K562 (cell line): ENCODE data around the gene KCNF1. TPM values are rescaled to one million over a fixed set of nuclear protein-coding genes. Genes with fewer than 3 reads are reported as not detected.

ENCODE experiments used
- ATAC-seq: fragments of 200-7000 bp; cut with Tn5 transposase; 3 replicates; pipeline ENCODE4 v1.9.1; 2020; ENCODE audit warnings: moderate library complexity
- BruUV-seq: library from RNA; stranded (reverse); fragments of 400-500 nt; replicated peaks from 2 replicates; lab custom pipeline; 2021; lab: Mats Ljungman, UMichigan
- CTCF ChIA-PET: fragments of 300-600 bp; formaldehyde crosslinking; extraction: SDS; loops from one replicate; lab custom pipeline; 2021; ENCODE audit warnings: low intra/inter-chr PET ratio; lab: Yijun Ruan, JAX
- POLR2A ChIA-PET: fragments of 300-600, 350-650 bp; sonication (Branson Sonifier 250); formaldehyde crosslinking; extraction: SDS; loops from one replicate; lab custom pipeline; 2021; ENCODE audit warnings: antibody characterized with exemption, inconsistent platforms; lab: Yijun Ruan, JAX
- DNase-seq, 4 experiments: peaks; one replicate each; pipeline versions ENCODE4 v3.0.0 to v3.0.0-alpha.2; 2011 to 2018; ENCODE audit warnings: low spot score in 3 of 4, mixed read lengths in 3 of 4; ENCODE audit errors: extremely low read depth in 1 of 4
- FAIRE-seq: peaks from 2 replicates; lab custom pipeline; 2011; peaks lifted over from hg19 to GRCh38; lab: Jason Lieb, UNC
- H2AFZ ChIP-seq: 2 replicates; pipeline ENCODE4 v1.6.0; 2011; ENCODE audit warnings: low read depth, low read length, control low read depth, inconsistent platforms
- H3K27ac ChIP-seq: fragments of 200-600 bp; 3 replicates; pipeline ENCODE4 v1.8.0; 2011; ENCODE audit warnings: low read depth, mild to moderate bottlenecking, control low read depth, inconsistent platforms, low read length, moderate library complexity, mixed read lengths; ENCODE audit errors: extremely low read depth
- H3K27me3 ChIP-seq, 2 experiments: fragments of 300-600 bp in 1 of 2; 2 replicates in 1 of 2; 3 replicates in 1 of 2; pipeline versions ENCODE4 v1.6.0 to v1.8.0; 2011; ENCODE audit warnings: inconsistent platforms in 2 of 2, low read length in 2 of 2, mild to moderate bottlenecking in 1 of 2, mixed read lengths in 1 of 2, moderate library complexity in 1 of 2; ENCODE audit not compliant: control insufficient read depth in 2 of 2, insufficient read depth in 2 of 2
- H3K36me3 ChIP-seq: fragments of 300-600 bp; 3 replicates; pipeline ENCODE4 v1.8.0; 2011; ENCODE audit warnings: mild to moderate bottlenecking, low read length, inconsistent platforms; ENCODE audit not compliant: control insufficient read depth, insufficient read depth
- H3K4me1 ChIP-seq, 2 experiments: fragments of 200-600 bp in 1 of 2; replicated peaks in 1 of 2; 2 replicates in 1 of 2; 3 replicates in 1 of 2; pipeline versions ENCODE4 v1.5.1 to v1.8.0; 2011; ENCODE audit warnings: inconsistent platforms in 2 of 2, low read length in 2 of 2, mild to moderate bottlenecking in 1 of 2, mixed read lengths in 1 of 2, moderate library complexity in 1 of 2; ENCODE audit not compliant: control insufficient read depth in 2 of 2, insufficient read depth in 2 of 2
- H3K4me2 ChIP-seq: 2 replicates; pipeline ENCODE4 v1.6.1; 2011; ENCODE audit warnings: low read length, control low read depth, inconsistent platforms, mixed read lengths; ENCODE audit not compliant: insufficient read depth
- H3K4me3 ChIP-seq: fragments of 200-600 bp; sonication (generic), shearing (Covaris generic); 2 replicates; pipeline ENCODE4 v1.5.1; 2016; ENCODE audit warnings: control low read depth, inconsistent platforms
- H3K79me2 ChIP-seq: fragments of 200-600 bp; 3 replicates; pipeline ENCODE4 v1.8.0; 2011; ENCODE audit warnings: low read length, inconsistent platforms; ENCODE audit not compliant: control insufficient read depth, insufficient read depth
- H3K9ac ChIP-seq, 2 experiments: 2 replicates each; pipeline versions ENCODE4 v1.6.0 to v1.6.1; 2011; ENCODE audit warnings: low read depth in 2 of 2, low read length in 2 of 2, control low read depth in 1 of 2, inconsistent platforms in 1 of 2, mild to moderate bottlenecking in 1 of 2, mixed read lengths in 1 of 2; ENCODE audit not compliant: insufficient read depth in 1 of 2
- H3K9me1 ChIP-seq: one replicate; pipeline ENCODE4 v1.6.0; 2011; ENCODE audit warnings: inconsistent platforms, mild to moderate bottlenecking, low read length, moderate library complexity; ENCODE audit not compliant: control insufficient read depth, insufficient read depth
- H3K9me3 ChIP-seq: replicated peaks from 2 replicates; pipeline ENCODE4 v1.5.1; 2011; ENCODE audit warnings: low read depth, low read length, inconsistent platforms; ENCODE audit not compliant: control insufficient read depth, insufficient read depth
- H4K20me1 ChIP-seq: replicated peaks from 2 replicates; pipeline ENCODE4 v1.6.1; 2011; ENCODE audit warnings: low read length, inconsistent platforms, mixed read lengths; ENCODE audit not compliant: control insufficient read depth, insufficient read depth
- CBX5 ChIP-seq: IDR thresholded peaks from 2 replicates; pipeline ENCODE4 v1.6.1; 2014; ENCODE audit warnings: low read depth, borderline replicate concordance
- CSDE1 ChIP-seq, 2 experiments: fragments of 450-650 bp; IDR thresholded peaks; 2 replicates each; pipeline ENCODE4 v1.6.1; 2016; ENCODE audit warnings: mild to moderate bottlenecking in 1 of 2
- FOXP4 ChIP-seq: sonication (generic); formaldehyde crosslinking; IDR thresholded peaks from 2 replicates; pipeline ENCODE4 v1.8.0; 2022; ENCODE audit warnings: mild to moderate bottlenecking, missing genetic modification reagents, borderline replicate concordance
- IRF9 ChIP-seq: fragments of 450-650 bp; IDR thresholded peaks from 2 replicates; pipeline ENCODE4 v1.6.1; 2016; ENCODE audit warnings: missing biosample characterization, missing genetic modification characterization
- KLF16 ChIP-seq: IDR thresholded peaks from 2 replicates; pipeline ENCODE4 v1.6.1; 2016; ENCODE audit warnings: antibody characterized with exemption
- NFIX ChIP-seq: fragments of 250-450 bp; sonication (Bioruptor Pico); IDR thresholded peaks from 2 replicates; pipeline ENCODE4 v1.4.0; 2020; ENCODE audit warnings: low read depth, mild to moderate bottlenecking, moderate library complexity
- PRPF4 ChIP-seq: fragments of 200-400 bp; formaldehyde crosslinking; IDR thresholded peaks from one replicate; pipeline ENCODE4 v1.6.1; 2017; ENCODE audit warnings: low read length, low read depth, mild to moderate bottlenecking; ENCODE audit not compliant: insufficient read depth, poor library complexity, severe bottlenecking
- RB1 ChIP-seq: fragments of 450-650 bp; IDR thresholded peaks from 2 replicates; pipeline ENCODE4 v1.6.1; 2017; ENCODE audit warnings: low read depth, mild to moderate bottlenecking
- SMAD3 ChIP-seq: fragments of 450-650 bp; formaldehyde crosslinking; conservative IDR thresholded peaks from 2 replicates; pipeline ENCODE4 v1.4.0; 2020; ENCODE audit warnings: mild to moderate bottlenecking
- SRSF3 ChIP-seq: fragments of 200-400 bp; formaldehyde crosslinking; IDR thresholded peaks from 2 replicates; pipeline ENCODE4 v1.6.1; 2016; ENCODE audit warnings: mild to moderate bottlenecking, low read length, moderate library complexity; ENCODE audit not compliant: insufficient read depth
- ZNF609 ChIP-seq: sonication (generic); formaldehyde crosslinking; IDR thresholded peaks from 2 replicates; pipeline ENCODE4 v1.8.1; 2023; ENCODE audit warnings: missing genetic modification reagents, mild to moderate bottlenecking, borderline replicate concordance
- WGBS: fragments of 100-300 bp; shearing (Covaris generic); methylation state at CpG from one replicate; pipeline ENCODE4 v1.1.6; 2016; ENCODE audit warnings: low coverage, mixed read lengths; ENCODE audit not compliant: insufficient coverage; ENCODE audit errors: missing lambda C conversion rate; 5-methylcytosine and 5-hydroxymethylcytosine counted together
- in situ Hi-C: fragments of 300-500 bp; cut with MboI; formaldehyde crosslinking; loops from 4 replicates; pipeline ENCODE4 v1.15.0; 2018; ENCODE audit warnings: inconsistent platforms, mixed read lengths
- intact Hi-C: fragments of 100-400 bp; cut with micrococcal nuclease; formaldehyde crosslinking; loops from 2 replicates; pipeline ENCODE4 v1.14.2; 2022
- polyA plus RNA-seq, 8 experiments: library from polyadenylated mRNA; depleted of rRNA in 4 of 8; stranded (reverse) in 5 of 8; unstranded in 3 of 8; fragments of >200 nt; fragmentation: Nextera tagmentation in 2 of 8; fragmentation: Illumina TruSeq in 1 of 8; extraction: Ambion mirVana in 2 of 8; extraction: Trizol in 1 of 8; gene quantifications; 2 replicates each; pipeline versions ENCODE4 v1.2.1 to v1.2.3, GENCODE V29; 2011 to 2014; ENCODE audit warnings: inconsistent platforms in 1 of 8, missing spikeins in 1 of 8
- total RNA-seq, 7 experiments: library from RNA; depleted of rRNA in 6 of 7; stranded (reverse); fragments of >200 nt in 6 of 7; fragmentation: Illumina TruSeq in 2 of 7; extraction: Trizol in 2 of 7; gene quantifications; 2 replicates each; pipeline versions ENCODE4 v1.2.1 to v1.2.3, GENCODE V29; 2011 to 2021; ENCODE audit warnings: low replicate concordance in 1 of 7

KCNF1 gene
- total and polyA plus RNA-seq, 9 of the 15 experiments (the other 6 are each of a cell fraction or from before 2014, with no cell fraction given) = not detected

GRCh38 chr2:10947005-10947440 is 35.3 kb downstream of the KCNF1 start:
- no peak for FAIRE-seq

More at GRCh38 chr2:10947005-10947440, 35.3 kb downstream of the KCNF1 start:
- no peaks in the 10 kb centered on the region for H3K9me3 ChIP-seq
- no peak for TF ChIP-seq NFIX (CRISPR knock-in tag)
- no peak for TF ChIP-seq CSDE1 (IDR thresholded peaks at IDR 0.05)
- TF ChIP-seq PRPF4 = no peak
- no peak for TF ChIP-seq KLF16
- no peak for TF ChIP-seq SMAD3
- TF ChIP-seq RB1 = no peak
- TF ChIP-seq SRSF3 = no peak
- TF ChIP-seq ZNF609 = no peak
- no peak for TF ChIP-seq FOXP4 (CRISPR knock-in tag)
- TF ChIP-seq IRF9 (tag) = no peak
- no peak for TF ChIP-seq CBX5
- H4K20me1 ChIP-seq = no peaks in the 10 kb centered on the region
- H3K79me2 ChIP-seq = no peaks in the 10 kb centered on the region
- no TSS peak for BruUV-seq
- no peaks in the 10 kb centered on the region for H3K36me3 ChIP-seq
- peaks cover 2 to 49% of the 10 kb centered on the region in 2 experiments; a peak in 2 of 5 replicates for H3K27me3 ChIP-seq
- WGBS = 2% methylated on average over 10 of the region's 10 CpGs
- CTCF ChIA-PET = no interaction called here
- intact Hi-C loops = no loop called here
- no peaks in the 10 kb centered on the region for H3K9me1 ChIP-seq
- H3K4me3 ChIP-seq = no peak overlapping the region
- no peak overlapping the region for H3K4me2 ChIP-seq
- ATAC-seq = no peak
- H3K9ac ChIP-seq = no peak overlapping the region
- H3K4me1 ChIP-seq = no peaks in the 10 kb centered on the region
- no peak for DNase-seq
- no peak overlapping the region for H3K27ac ChIP-seq
- no peak overlapping the region for H2AFZ ChIP-seq
- POLR2A ChIA-PET = no interaction called here
- in situ Hi-C loops = no loop called here
